MG63 (cell line): ENCODE results near the gene ANP32A. TPM values are rescaled to one million over a fixed set of nuclear protein-coding genes. Genes with fewer than 3 reads are reported as not detected.
"Not testable (repeated sequence)": the region's sequence is repeated elsewhere in the genome, so short reads cannot be mapped to it uniquely, and the experiment has no call there.

Source experiments
- DNase-seq: peaks from one replicate; pipeline ENCODE4 v3.0.0-alpha.2; 2020
- H3K27me3 ChIP-seq: fragments of 250-450 bp; sonication (Bioruptor Pico); 2 replicates; pipeline ENCODE4 v1.5.1; 2020; ENCODE audit warnings: mild to moderate bottlenecking, moderate library complexity
- H3K36me3 ChIP-seq: fragments of 250-450 bp; sonication (Bioruptor Pico); 2 replicates; pipeline ENCODE4 v1.5.1; 2020; ENCODE audit warnings: mild to moderate bottlenecking, moderate library complexity
- H3K4me3 ChIP-seq: fragments of 250-450 bp; sonication (Bioruptor Pico); 2 replicates; pipeline ENCODE4 v1.5.1; 2020; ENCODE audit warnings: mild to moderate bottlenecking, moderate library complexity
- H3K9me3 ChIP-seq: fragments of 250-450 bp; sonication (Bioruptor Pico); 2 replicates; pipeline ENCODE4 v1.5.1; 2020; ENCODE audit warnings: mild to moderate bottlenecking, moderate library complexity
- total RNA-seq: library from RNA; depleted of rRNA; stranded (reverse); fragments of >200 nt; shearing (Covaris generic); gene quantifications from 2 replicates; pipeline ENCODE4 v1.2.3, GENCODE V29; 2014; ENCODE audit warnings: low replicate concordance; rRNA removed

The ANP32A gene
- total RNA-seq, result 44.3 and 47.5 TPM in 2 replicates

- peaks cover 10% of the 10 kb centered on the region for H3K36me3 ChIP-seq
- H3K9me3 ChIP-seq, result no peaks in the 10 kb centered on the region
- peak; percentile 99 for DNase-seq
- no peaks in the 10 kb centered on the region for H3K27me3 ChIP-seq
- H3K4me3 ChIP-seq, result peak within 1 kb of the TSS; percentile 87
These were observed at the start of gene ANP32A for GRCh38 chr15:68820295-68821189. TSS of gene ANP32A (minus strand) at chr15:68820895. CDS start at chr15:68820751, 144 bp downstream.

DNA sequence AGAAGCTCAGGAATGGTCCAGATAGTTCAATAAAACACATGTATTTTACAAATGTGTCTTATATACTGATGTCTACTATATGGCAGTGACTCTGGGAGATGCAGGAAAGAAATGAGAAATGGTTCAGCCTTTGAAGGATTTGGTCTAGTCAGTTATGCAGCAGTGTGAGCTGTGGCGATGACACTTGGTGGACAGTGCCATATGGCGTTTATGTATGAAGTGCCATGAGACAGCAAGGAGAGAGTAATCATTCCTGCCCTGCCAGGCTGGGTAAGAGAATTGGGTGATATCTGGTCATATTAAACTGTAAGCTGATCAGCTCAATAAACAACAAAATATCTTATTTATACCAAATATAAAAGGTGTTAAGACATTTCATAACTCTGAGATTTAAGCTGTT, 47.6 kb upstream of the ANP32A start:
- Histone ChIP-seq H3K27me3 (peaks cover 11% of the 10 kb centered on the region; the same call in 1 of the 2 replicates), H3K9me3 (peaks cover 2% of the 10 kb centered on the region), H3K4me3 (no peak overlapping the region), H3K36me3 (no peaks in the 10 kb centered on the region)
- no peak for DNase-seq

- DNase-seq, result no peak
- H3K36me3 ChIP-seq, result no peaks in the 10 kb centered on the region
- H3K9me3 ChIP-seq, result peaks cover 11% of the 10 kb centered on the region
- H3K4me3 ChIP-seq, result no peak overlapping the region
- H3K27me3 ChIP-seq, result no peaks in the 10 kb centered on the region; the same call in 1 of the 2 replicates
These were observed 41.7 kb upstream of the ANP32A start for GRCh38 chr15:68862415-68862814.

DNA sequence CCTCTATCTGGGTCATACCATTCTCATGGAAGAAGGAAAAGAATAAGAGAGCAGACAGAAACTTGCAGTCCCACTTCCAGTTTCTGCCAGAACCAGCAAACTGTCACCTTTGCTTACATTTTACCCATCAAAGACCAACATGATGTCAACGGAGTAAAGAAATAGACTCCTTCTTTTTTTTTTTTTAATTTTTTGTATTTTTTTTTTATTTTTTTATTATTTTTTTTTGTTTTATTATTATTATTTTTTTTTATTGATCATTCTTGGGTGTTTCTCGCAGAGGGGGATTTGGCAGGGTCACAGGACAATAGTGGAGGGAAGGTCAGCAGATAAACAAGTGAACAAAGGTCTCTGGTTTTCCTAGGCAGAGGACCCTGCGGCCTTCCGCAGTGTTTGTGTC, 38.0 kb upstream of the ANP32A start:
- H3K36me3 ChIP-seq, H3K4me3 ChIP-seq, DNase-seq, H3K27me3 ChIP-seq: not testable (repeated sequence)
- H3K9me3 ChIP-seq, result peaks cover 25% of the 10 kb centered on the region

DNA sequence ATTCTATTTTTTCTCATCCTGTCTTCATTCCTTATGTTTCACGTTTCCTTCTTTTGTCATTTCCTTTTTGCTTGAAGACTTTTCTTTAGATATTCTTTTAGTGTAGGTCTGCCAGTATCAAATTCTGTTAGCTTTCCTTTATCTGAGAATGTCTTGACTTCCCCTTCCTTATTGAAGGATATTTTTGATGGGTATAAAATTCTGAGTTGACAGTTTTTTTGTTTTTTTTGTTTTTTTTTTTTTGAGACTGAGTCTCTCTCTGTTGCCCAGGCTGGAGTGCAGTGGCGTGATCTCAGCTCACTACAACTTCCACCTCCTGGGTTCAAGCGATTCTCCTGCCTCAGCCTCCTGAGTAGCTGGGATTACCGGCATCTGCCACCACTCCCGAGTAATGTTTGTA, 36.7 kb upstream of the ANP32A start:
- not testable (repeated sequence) for DNase-seq, H3K27me3 ChIP-seq

GRCh38 chr15:68852461-68852860, 31.8 kb upstream of the ANP32A start:
- Histone ChIP-seq H3K9me3 (peaks cover 16% of the 10 kb centered on the region), H3K4me3 (no peak overlapping the region), H3K27me3 (peaks cover 3% of the 10 kb centered on the region; the same call in 1 of the 2 replicates), H3K36me3 (no peaks in the 10 kb centered on the region)
- no peak for DNase-seq

More for the DNA sequence above, 36.7 kb upstream of the ANP32A start:
- not testable (repeated sequence) for H3K4me3 ChIP-seq, H3K36me3 ChIP-seq
- peaks cover 25% of the 10 kb centered on the region for H3K9me3 ChIP-seq

GRCh38 chr15:68851971-68852370, 31.3 kb upstream of the ANP32A start:
- no peak overlapping the region for H3K4me3 ChIP-seq
- no peaks in the 10 kb centered on the region for H3K36me3 ChIP-seq
- peaks cover 3% of the 10 kb centered on the region; the same call in 1 of the 2 replicates for H3K27me3 ChIP-seq
- no peak for DNase-seq
- H3K9me3 ChIP-seq, result peaks cover 11% of the 10 kb centered on the region; the same call in 1 of the 2 replicates

DNA sequence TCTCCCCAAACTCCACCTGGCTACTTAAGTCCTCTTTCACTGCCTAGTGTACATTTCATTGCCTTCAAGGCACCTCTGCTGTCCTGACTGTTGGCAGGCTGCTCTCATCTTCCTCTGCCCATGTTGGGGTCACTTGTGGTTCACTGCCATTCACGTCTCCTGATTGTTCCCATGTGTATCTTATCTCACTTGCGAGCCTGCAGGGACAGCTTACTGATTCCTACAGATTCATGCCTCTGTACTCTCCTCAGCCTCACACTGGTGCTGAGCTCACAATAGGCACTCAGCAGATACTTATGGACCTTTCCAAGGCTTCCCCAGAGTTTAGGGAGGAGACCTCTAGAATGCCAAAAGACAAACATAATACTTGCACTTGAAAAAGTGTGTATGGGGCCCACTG, 28.8 kb upstream of the ANP32A start:
- DNase-seq, result no peak
- H3K4me3 ChIP-seq, result no peak overlapping the region
- peaks cover 11% of the 10 kb centered on the region for H3K27me3 ChIP-seq
- H3K9me3 ChIP-seq, result peaks cover 3% of the 10 kb centered on the region; the same call in 1 of the 2 replicates
- no peaks in the 10 kb centered on the region for H3K36me3 ChIP-seq

DNA sequence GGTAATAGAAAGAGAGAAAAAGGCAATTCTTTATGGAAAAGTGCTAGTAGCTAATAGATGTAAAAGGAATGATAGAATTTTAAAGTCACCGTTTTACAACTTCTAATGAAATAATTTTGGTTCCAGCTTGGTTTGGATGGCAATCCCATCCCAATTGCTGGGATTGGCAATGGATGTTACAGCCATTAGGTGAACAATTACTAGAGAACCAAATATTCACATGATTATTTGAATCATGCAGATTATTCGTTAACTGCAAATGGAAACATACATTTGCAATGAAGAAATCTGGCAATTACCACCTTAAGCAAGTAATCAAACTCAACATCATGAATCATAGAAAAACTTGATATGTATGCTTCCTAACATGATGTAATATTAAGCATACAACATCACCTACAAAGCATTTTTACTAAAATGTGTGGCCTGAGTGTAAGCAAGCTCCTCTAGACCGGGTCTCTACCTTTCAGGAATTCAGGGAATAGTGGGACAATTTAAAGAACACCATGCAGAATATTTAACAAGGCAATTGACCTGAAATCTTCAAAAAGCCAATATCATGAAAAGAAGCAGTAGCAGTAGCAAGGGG, 26.2 kb upstream of the ANP32A start:
- Histone ChIP-seq H3K36me3 (no peaks in the 10 kb centered on the region), H3K4me3 (no peak overlapping the region), H3K9me3 (no peaks in the 10 kb centered on the region; the same call in 1 of the 2 replicates), H3K27me3 (peaks cover 34% of the 10 kb centered on the region)
- no peak for DNase-seq

- no peak for DNase-seq
- peaks cover 46% of the 10 kb centered on the region for H3K27me3 ChIP-seq
These were observed 24.3 kb upstream of the ANP32A start for GRCh38 chr15:68844856-68845550.

DNA sequence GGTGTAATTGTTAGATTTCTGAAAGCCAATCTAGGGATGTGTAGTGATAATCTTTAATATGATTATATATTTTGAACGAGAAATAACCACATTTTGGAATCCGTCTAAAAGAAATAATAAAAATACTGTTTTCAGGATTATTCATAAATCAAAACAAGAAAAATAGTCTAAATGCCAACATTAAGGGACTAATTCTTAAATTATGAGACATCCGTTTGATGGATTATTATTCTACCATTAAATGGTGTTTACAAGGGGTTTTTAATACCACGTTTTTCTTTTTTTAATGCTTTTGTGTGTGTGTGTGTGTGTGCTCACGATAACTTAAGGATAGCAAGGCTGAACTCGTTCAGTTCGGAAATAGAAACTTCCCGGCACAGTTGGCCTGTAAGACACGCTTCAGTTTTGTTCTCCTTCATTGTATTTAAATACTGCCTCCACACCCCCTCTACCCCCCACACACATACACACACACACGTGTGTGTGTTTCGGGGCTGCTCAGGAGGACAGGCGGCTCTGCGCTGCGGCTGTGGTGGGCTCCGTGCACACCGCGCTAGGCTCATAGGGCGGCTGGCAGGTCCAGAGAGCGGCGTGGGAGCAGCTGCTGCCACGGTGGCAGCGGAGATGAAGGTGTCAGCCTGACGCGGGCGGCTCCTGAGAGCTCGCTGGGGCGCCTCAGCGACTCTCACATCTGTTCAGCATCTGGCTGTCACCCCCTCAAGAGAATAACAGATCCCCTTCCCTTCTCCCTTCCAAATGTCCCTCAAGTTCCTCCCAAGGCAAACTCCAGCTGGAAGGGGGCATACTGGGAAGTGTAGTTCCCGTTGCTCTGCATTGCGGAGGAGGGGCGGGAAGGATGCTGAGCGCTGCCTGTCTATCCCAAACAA, 23.0 kb upstream of the ANP32A start:
- Histone ChIP-seq H3K9me3 (no peaks in the 10 kb centered on the region; the same call in 1 of the 2 replicates), H3K36me3 (no peaks in the 10 kb centered on the region), H3K4me3 (peak overlapping the region; percentile 26), H3K27me3 (peaks cover 46% of the 10 kb centered on the region)
- DNase-seq, result peak; percentile 26

More at GRCh38 chr15:68844856-68845550, 24.3 kb upstream of the ANP32A start:
- Histone ChIP-seq H3K36me3 (no peaks in the 10 kb centered on the region), H3K9me3 (no peaks in the 10 kb centered on the region; the same call in 1 of the 2 replicates), H3K4me3 (no peak overlapping the region)

DNA sequence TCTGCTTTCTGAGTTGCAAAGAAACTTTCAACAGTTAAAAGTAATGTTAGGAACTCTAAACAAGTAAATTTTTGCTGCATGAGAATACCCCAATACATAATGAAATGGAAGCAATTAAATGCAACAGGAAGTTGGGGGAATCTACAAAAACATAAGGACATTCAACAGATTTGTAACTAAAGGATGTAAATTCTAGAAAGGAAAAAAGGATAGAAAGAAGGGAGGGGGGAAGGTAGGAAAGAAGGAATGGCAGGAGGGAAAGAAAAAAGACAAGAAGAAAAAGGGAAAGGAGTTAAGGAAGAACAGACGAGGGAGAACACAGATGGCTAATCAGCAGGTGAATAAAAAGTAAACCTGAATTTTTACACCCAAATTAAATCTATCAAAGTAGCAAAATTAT, 22.3 kb upstream of the ANP32A start:
- no peak overlapping the region for H3K4me3 ChIP-seq
- H3K27me3 ChIP-seq, result peaks cover 46% of the 10 kb centered on the region
- DNase-seq, result no peak
- no peaks in the 10 kb centered on the region for H3K36me3 ChIP-seq
- no peaks in the 10 kb centered on the region; the same call in 1 of the 2 replicates for H3K9me3 ChIP-seq

DNA sequence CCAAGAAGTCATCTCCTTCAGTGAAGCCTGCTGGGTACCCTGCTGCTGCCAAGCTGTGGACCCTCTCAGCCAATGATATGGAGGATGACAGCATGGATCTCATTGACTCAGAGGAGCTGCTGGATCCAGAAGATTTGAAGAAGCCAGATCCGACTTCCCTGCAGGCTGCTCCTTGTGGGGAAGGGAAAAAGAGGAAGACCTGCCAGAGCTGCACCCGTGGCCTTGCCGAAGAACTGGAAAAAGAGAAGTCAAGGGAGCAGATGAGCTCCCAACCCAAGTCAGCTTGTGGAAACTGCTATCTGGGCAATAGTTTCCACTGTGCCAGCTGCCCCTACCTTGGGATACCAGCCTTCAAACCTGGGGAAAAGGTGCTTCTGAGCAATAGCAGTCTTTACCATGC, 13.7 kb upstream of the ANP32A start:
- no peak overlapping the region for H3K4me3 ChIP-seq
- H3K36me3 ChIP-seq, result no peaks in the 10 kb centered on the region
- H3K27me3 ChIP-seq, result no peaks in the 10 kb centered on the region; the same call in 1 of the 2 replicates
- peaks cover 17% of the 10 kb centered on the region for H3K9me3 ChIP-seq
- DNase-seq, result no peak

DNA sequence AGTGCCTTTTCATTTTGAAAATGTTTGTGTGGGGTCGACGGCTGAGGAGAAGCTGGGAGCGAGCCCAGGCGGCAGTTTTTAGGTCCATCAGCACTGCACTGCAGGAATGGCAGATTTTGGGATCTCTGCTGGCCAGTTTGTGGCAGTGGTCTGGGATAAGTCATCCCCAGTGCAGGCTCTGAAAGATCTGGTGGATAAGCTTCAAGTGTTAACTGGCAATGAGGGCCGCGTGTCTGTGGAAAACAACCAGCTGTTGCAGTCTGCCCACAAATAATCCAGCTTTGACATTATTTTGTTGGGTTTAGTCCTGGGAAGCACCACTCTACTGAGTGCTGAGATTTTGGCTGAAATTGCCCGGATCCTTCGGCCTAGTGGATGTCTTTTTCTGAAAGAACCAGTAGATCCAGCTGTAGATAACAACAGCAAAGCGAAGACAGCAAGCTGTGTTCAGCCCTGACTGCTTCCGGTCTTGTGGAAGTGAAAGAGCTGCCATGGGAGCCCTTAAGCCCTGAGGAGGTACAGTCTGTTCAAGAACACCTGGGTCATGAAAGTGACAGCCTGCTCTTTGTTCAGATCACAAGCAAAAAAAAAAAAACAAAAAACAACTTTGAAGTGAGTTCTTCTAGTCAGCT, 13.1 kb upstream of the ANP32A start:
- Histone ChIP-seq H3K9me3 (peaks cover 17% of the 10 kb centered on the region), H3K36me3 (no peaks in the 10 kb centered on the region), H3K4me3 (no peak overlapping the region), H3K27me3 (no peaks in the 10 kb centered on the region; the same call in 1 of the 2 replicates)
- no peak for DNase-seq

GRCh38 chr15:68830141-68830785, 9.6 kb upstream of the ANP32A start:
- Histone ChIP-seq H3K36me3 (no peaks in the 10 kb centered on the region), H3K4me3 (no peak overlapping the region), H3K27me3 (no peaks in the 10 kb centered on the region; the same call in 1 of the 2 replicates), H3K9me3 (peaks cover 4% of the 10 kb centered on the region; the same call in 1 of the 2 replicates)
- no peak for DNase-seq
